Left lung (tissue), 10 donors: ENCODE measurements around the gene RGSL1. TPM values are rescaled to one million over a fixed set of nuclear protein-coding genes. Genes with fewer than 3 reads are reported as not detected.

ENCODE experiments used
- ATAC-seq: fragments of 200-7000 bp; cut with Tn5 transposase; one replicate; pipeline ENCODE4 v1.9.1; 2020; ENCODE audit warnings: moderate library complexity
- DNase-seq, 4 donors: peaks; one replicate each; pipeline ENCODE4 v3.0.0-alpha.2; 2013 to 2020
- H3K27ac ChIP-seq, 2 donors: fragments of 200-600 bp; sonication (generic) in 1 of 2; one replicate each; pipeline versions ENCODE4 v1.5.0 to v1.8.0; 2020 to 2021
- H3K27me3 ChIP-seq, 2 donors: fragments of 200-600 bp; sonication (generic) in 1 of 2; one replicate each; pipeline versions ENCODE4 v1.5.0 to v1.8.0; 2020 to 2021
- H3K36me3 ChIP-seq, 2 donors: fragments of 200-600 bp; sonication (generic) in 1 of 2; one replicate each; pipeline versions ENCODE4 v1.5.0 to v1.8.0; 2020 to 2021
- H3K4me1 ChIP-seq, 2 donors: fragments of 200-600 bp; one replicate each; pipeline ENCODE4 v1.8.0; 2021
- H3K4me3 ChIP-seq, 2 donors: fragments of 200-600 bp; sonication (generic) in 1 of 2; one replicate each; pipeline versions ENCODE4 v1.5.0 to v1.8.0; 2020 to 2021; ENCODE audit warnings: mild to moderate bottlenecking in 1 of 2
- H3K9me3 ChIP-seq, 2 donors: fragments of 200-600 bp; sonication (generic) in 1 of 2; one replicate each; pipeline versions ENCODE4 v1.5.0 to v1.8.0; 2020 to 2021
- CTCF ChIP-seq, 2 donors: fragments of 200-600 bp; sonication (generic) in 1 of 2; IDR thresholded peaks; one replicate each; pipeline versions ENCODE4 v1.5.0 to v1.8.0; 2021; ENCODE audit warnings: antibody characterized with exemption in 2 of 2
- intact Hi-C, 2 donors: fragments of 100-400 bp; cut with DNase I; formaldehyde crosslinking; loops; one replicate each; pipeline versions ENCODE4 v1.11.2 to v1.14.2; 2022
- polyA plus RNA-seq, 6 donors: library from polyadenylated mRNA; unstranded; fragments of 120-200 nt; gene quantifications; one replicate each; pipeline ENCODE4 v1.2.1, GENCODE V29; 2013; ENCODE audit not compliant: insufficient read length in 6 of 6
- total RNA-seq, 2 donors: library from RNA; stranded (reverse); fragmentation: NEBNext Ultra II Directional; extraction: Animal tissue kit (Norgen Biotek cat#: 25700); gene quantifications; one replicate each; pipeline ENCODE4 v1.2.1, GENCODE V29; 2021
- donor health status: DM: no; HTN: yes; CAD: no.
- donor health status: DM: no; HTN: no; CAD: no.

The RGSL1 gene
- total and polyA plus RNA-seq, 8 donors, result 0.39 TPM; not detected in 7

DNA sequence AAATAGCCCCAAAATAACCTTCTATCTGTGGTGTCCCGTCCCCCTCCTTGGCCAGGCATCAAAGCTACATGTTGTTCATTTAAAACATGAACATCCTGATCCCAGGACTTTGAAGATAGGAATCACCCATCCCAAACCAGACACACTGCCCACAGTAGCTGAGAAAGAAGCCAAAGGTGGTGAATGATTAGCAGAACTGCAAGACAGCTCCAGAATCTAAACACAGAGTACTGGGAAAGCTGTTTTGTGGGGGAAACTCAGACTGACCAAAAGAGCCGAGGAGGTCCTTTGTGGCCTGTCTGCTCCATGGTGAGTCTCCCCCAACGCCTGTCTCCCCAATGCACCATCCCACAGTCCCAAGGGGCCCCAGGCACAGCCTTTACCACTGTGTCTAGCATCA, 42.2 kb upstream of the RGSL1 start:
- no peak for TF ChIP-seq CTCF (IDR thresholded peaks at IDR 0.05)
- H3K27ac ChIP-seq, result no peak overlapping the region
- no peaks in the 10 kb centered on the region for H3K4me1 ChIP-seq
- peaks cover 0 to 10% of the 10 kb centered on the region in 2 donors for H3K9me3 ChIP-seq
- peaks cover 0 to 14% of the 10 kb centered on the region in 2 donors for H3K27me3 ChIP-seq
- intact Hi-C loops, result no loop called here
- ATAC-seq, result no peak
- H3K4me3 ChIP-seq, result no peak overlapping the region
- no peaks in the 10 kb centered on the region for H3K36me3 ChIP-seq
- DNase-seq, result no peak

DNA sequence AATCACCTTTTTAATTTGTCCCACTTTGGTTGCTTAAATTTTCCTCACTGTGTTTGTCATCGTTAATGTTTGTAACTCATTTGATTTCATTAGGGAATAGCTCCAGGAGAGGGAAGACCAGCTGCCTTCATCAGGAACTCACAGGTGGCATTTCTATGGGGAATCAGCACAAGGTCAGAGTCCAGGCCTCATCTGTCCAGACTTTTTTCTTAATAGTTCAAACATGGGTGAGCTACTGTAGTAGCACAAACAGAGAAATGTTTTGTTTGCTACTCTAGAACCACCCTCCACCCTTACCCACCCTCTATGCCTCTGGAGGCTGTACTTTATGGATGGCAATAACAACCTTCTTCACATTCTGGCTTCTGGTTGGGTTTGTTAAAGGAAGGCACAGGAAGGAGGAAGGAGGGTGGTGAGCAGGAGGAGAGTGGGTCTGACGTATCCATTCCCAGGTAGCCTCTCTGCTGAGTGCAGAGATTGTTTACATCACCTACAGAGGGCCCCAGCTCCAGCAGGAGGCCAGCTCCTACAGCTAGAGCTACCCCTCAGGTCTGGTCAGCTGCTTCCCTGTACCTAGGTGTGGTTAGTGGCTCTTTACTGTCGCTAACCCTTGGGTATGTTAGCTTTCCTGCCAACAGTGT, 41.4 kb upstream of the RGSL1 start:
- H3K9me3 ChIP-seq, result peaks cover 0 to 10% of the 10 kb centered on the region in 2 donors
- H3K4me3 ChIP-seq, result no peak overlapping the region
- intact Hi-C loops, result no loop called here
- peaks cover 0 to 14% of the 10 kb centered on the region in 2 donors for H3K27me3 ChIP-seq
- H3K36me3 ChIP-seq, result no peaks in the 10 kb centered on the region
- ATAC-seq (peak; percentile 91), DNase-seq (peak in 1 of 4 donors; percentile 52)
- TF ChIP-seq CTCF (IDR thresholded peaks at IDR 0.05), result no peak
- H3K4me1 ChIP-seq, result no peaks in the 10 kb centered on the region
- H3K27ac ChIP-seq, result no peak overlapping the region

GRCh38 chr1:182410138-182410537, 39.8 kb upstream of the RGSL1 start:
- H3K4me1 ChIP-seq, result no peaks in the 10 kb centered on the region
- TF ChIP-seq CTCF (IDR thresholded peaks at IDR 0.05), result no peak
- DNase-seq, result no peak
- intact Hi-C loops, result no loop called here
- peaks cover 0 to 10% of the 10 kb centered on the region in 2 donors for H3K9me3 ChIP-seq
- H3K27me3 ChIP-seq, result peaks cover 4 to 14% of the 10 kb centered on the region in 2 donors
- no peak for ATAC-seq
- no peaks in the 10 kb centered on the region for H3K36me3 ChIP-seq
- no peak overlapping the region for H3K4me3 ChIP-seq
- H3K27ac ChIP-seq, result no peak overlapping the region

GRCh38 chr1:182410620-182411273, 39.2 kb upstream of the RGSL1 start:
- no peak for DNase-seq
- ATAC-seq, result peak; percentile 24
- Histone ChIP-seq H3K4me1 (no peaks in the 10 kb centered on the region), H3K4me3 (no peak overlapping the region), H3K27ac (no peak overlapping the region), H3K36me3 (no peaks in the 10 kb centered on the region), H3K9me3 (peaks cover 0 to 6% of the 10 kb centered on the region in 2 donors), H3K27me3 (peaks cover 4 to 10% of the 10 kb centered on the region in 2 donors)
- TF ChIP-seq CTCF (IDR thresholded peaks at IDR 0.05), result no peak
- intact Hi-C loops, result no loop called here

DNA sequence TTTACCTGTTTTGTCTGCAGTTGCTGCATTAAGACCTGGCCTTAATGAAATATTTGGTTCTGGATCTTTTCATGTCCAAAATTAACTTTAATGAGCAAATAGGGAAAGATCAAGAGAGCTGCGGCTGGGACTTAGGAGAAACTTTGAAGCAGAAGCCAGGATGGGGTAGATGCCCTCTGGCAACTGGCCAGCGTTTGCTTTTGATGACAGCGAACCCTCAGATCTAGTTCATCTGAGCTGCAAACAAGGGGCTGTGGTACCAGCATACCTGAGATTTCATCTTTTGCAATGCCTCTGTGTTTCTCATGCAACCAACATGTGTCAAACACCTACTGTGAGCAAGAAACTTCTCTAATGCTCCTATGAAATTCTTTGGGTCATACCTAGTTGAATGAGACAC, 36.5 kb upstream of the RGSL1 start:
- DNase-seq (no peak), ATAC-seq (no peak)
- H3K27ac ChIP-seq, result no peak overlapping the region
- H3K4me1 ChIP-seq, result no peaks in the 10 kb centered on the region
- H3K4me3 ChIP-seq, result no peak overlapping the region
- peaks cover 0 to 4% of the 10 kb centered on the region in 2 donors for H3K27me3 ChIP-seq
- no peaks in the 10 kb centered on the region for H3K9me3 ChIP-seq
- no peak for TF ChIP-seq CTCF (IDR thresholded peaks at IDR 0.05)
- H3K36me3 ChIP-seq, result no peaks in the 10 kb centered on the region
- intact Hi-C loops, result no loop called here
